Limb (tissue), 2 donors: ENCODE data around the gene GAR1.
"Not testable (repeated sequence)": the region's sequence is repeated elsewhere in the genome, so short reads cannot be mapped to it uniquely, and the experiment has no call there.

Source experiments
- DNase-seq, 2 donors: peaks; one replicate each; pipeline ENCODE4 v3.0.0-alpha.2; 2016; ENCODE audit errors: extremely low spot score in 2 of 2

Gene GAR1

GRCh38 chr4:109815151-109816081 lies at the start of gene GAR1:
GAR1 (plus strand) TSS chr4:109815762; CDS start chr4:109816165, 403 bp downstream.
- DNase-seq: peak; percentile 91 to 95

- not testable (repeated sequence) for DNase-seq
Measured at GRCh38 chr4:109782092-109782491, 33.5 kb upstream of the GAR1 start.

GRCh38 chr4:109786846-109787245 lies 28.7 kb upstream of the GAR1 start:
- no peak for DNase-seq

GRCh38 chr4:109787807-109788206 lies 27.8 kb upstream of the GAR1 start:
- DNase-seq: no peak

GRCh38 chr4:109795059-109795458 lies 20.5 kb upstream of the GAR1 start:
- DNase-seq: no peak

- DNase-seq: no peak
Measured at GRCh38 chr4:109798866-109799265, 16.7 kb upstream of the GAR1 start.

- no peak for DNase-seq
Measured at GRCh38 chr4:109801099-109801789, 14.3 kb upstream of the GAR1 start.

- peak in 1 of 2 donors; percentile 34 for DNase-seq
Measured at GRCh38 chr4:109801895-109802319, 13.7 kb upstream of the GAR1 start, which contains the start of gene CFI. CFI (minus strand) TSS chr4:109801999; CDS start chr4:109801971, 28 bp downstream.

GRCh38 chr4:109803924-109804571 lies 11.5 kb upstream of the GAR1 start:
- no peak for DNase-seq

GRCh38 chr4:109809655-109810054 lies 5.9 kb upstream of the GAR1 start:
- DNase-seq: no peak

GRCh38 chr4:109810552-109811387 lies 4.8 kb upstream of the GAR1 start:
- no peak for DNase-seq

- no peak for DNase-seq
Measured at GRCh38 chr4:109811707-109812106, 3.9 kb upstream of the GAR1 start.

- no peak for DNase-seq
Measured at GRCh38 chr4:109816082-109816442, 500 bp downstream of the GAR1 start.

GRCh38 chr4:109816894-109817293 lies 1.3 kb downstream of the GAR1 start:
- no peak for DNase-seq

GRCh38 chr4:109818268-109818667 lies 2.7 kb downstream of the GAR1 start:
- DNase-seq: no peak

- no peak for DNase-seq
Measured at GRCh38 chr4:109820563-109820962, 5.0 kb downstream of the GAR1 start.

GRCh38 chr4:109821185-109821584 lies 5.6 kb downstream of the GAR1 start:
- no peak for DNase-seq

- peak in 1 of 2 donors; percentile 51 for DNase-seq
Measured at GRCh38 chr4:109826719-109827118, 11.2 kb downstream of the GAR1 start.

- DNase-seq: no peak
Measured at GRCh38 chr4:109827672-109828071, 12.1 kb downstream of the GAR1 start, which contains the start of gene RRH. RRH (plus strand) TSS chr4:109827972; CDS start chr4:109828028, 56 bp downstream.

GRCh38 chr4:109833756-109834155 lies 18.2 kb downstream of the GAR1 start:
- no peak for DNase-seq

GRCh38 chr4:109836985-109837384 lies 21.4 kb downstream of the GAR1 start:
- DNase-seq: no peak
